GM21423 (cell line): Measurements from ENCODE around the gene STX1A.

Experiments used
- ATAC-seq: cut with Tn5 transposase; IDR thresholded peaks from one replicate; pipeline ENCODE4 v1.9.1; 2021; ENCODE audit warnings: mild to moderate bottlenecking, moderate library complexity; ENCODE audit not compliant: unreplicated experiment

STX1A gene

GRCh38 chr7:73708961-73709549 lies 10.4 kb downstream of the STX1A start:
- no peak for ATAC-seq

DNA sequence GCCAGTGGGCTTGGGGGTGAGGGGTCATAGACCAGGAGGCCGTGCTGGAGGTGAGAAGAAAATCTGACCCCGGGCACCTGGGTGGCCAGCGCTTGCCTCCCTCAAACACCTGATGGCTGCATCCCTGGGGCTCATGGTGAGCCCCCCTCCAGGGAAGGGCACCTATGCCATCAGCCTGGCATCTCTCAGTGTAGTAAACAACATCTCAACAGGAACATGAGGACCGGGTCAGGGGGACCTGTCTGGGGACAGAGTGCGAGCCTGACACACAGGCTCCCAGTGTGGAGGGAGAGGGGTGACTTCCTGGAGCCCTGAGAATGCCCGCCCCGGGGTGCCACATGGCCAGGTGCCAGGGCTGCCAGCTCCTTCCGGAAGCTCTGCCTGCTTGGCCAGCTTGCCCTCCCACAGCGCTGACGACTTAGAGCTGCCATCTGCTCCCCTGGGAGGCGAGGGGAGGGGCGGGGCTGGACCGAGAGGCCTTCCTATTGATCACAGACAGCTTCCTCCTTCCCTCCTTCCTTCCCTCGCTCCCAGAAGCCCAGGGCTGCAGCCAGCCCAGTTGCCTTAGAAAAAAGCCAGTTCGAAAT lies 12.3 kb downstream of the STX1A start:
- ATAC-seq, result no peak

GRCh38 chr7:73706126-73707044 lies 13.1 kb downstream of the STX1A start:
- no peak for ATAC-seq

DNA sequence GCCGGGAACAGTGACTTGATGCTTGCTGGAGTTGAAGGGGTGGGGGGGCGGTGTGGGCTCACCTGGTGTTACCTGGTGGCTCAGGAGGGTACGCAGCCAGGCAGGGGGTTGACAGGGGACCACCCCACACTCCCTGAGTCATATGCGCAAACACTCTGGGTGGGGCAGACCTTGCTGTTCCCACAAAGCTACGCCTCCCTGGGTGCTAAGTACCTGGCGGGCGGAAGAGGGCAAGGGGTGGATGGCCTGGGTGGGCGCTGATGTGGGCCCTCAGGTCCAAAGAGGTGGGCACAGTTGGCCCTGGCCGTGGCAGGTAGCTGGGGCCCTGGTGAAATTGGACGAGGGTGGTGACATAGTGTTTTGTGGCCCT lies 13.9 kb downstream of the STX1A start:
- ATAC-seq, result no peak

DNA sequence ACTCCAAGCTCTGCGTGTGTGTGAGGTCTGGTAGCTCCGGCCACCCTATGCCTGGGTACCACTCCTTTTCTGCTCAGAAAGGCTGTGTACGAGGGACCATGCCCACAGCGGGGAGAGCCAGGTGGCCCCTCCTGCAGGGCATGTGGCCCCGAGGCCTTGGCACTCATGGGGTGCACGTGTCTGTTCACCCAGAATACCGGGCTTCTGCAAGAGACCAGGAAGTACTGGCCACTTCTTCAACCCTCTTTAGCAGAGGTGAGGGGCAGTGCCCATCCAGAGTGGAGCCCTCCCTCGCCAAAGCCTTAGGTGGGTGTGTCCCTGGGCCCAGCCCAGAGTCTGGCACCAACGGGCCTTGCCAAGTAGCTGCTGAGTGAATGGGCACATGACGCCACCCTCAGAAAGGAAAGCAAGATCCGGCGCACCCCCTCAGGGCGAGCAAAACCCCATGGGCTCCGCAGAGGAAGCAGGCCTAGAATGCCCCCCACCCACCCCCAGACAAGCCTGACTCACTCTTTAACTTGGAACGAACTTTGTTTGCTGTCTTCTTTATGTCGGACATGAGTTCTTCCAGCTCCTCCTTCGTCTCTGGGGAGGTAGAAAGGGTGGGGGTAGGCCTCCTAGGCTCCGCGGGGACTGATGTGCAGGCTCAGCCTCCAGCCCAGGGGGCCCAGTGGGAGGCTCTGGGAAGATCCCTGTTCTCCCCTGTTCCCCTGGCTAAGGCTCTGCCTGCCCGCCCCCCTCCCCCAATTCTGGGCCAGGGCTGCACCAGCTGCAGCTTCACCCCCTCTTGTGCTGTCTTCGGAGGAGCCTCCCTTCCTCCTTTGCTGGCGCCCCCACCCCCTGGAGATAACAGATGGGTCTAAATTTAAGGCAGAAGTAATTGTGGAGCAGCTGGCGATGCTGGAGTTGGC lies 14.6 kb downstream of the STX1A start:
- ATAC-seq, result no peak

GRCh38 chr7:73703757-73704639 lies 15.5 kb downstream of the STX1A start:
- ATAC-seq, result no peak

DNA sequence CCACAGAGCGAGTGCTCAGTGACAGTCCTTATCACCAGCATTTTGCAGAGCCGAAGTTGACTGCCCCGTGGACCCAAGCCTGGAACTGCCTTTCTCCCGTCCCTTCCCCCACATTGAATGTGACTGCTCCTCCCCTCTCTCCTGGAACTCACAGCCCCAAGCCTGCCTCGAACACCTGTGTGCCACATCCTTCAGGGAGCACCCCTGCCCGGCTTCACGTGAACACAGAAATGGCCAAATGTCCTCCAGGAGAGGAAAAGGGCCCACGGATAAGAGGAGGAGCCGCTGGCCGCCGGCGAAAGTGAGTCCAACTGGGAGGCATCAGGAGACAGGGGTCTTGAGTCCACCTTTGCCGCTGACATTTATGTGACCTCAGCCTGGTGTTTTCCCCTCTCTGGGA lies 16.2 kb downstream of the STX1A start:
- ATAC-seq, result no peak

GRCh38 chr7:73702665-73703064 lies 16.8 kb downstream of the STX1A start:
- no peak for ATAC-seq

GRCh38 chr7:73702226-73702625 lies 17.2 kb downstream of the STX1A start:
- ATAC-seq, result no peak

DNA sequence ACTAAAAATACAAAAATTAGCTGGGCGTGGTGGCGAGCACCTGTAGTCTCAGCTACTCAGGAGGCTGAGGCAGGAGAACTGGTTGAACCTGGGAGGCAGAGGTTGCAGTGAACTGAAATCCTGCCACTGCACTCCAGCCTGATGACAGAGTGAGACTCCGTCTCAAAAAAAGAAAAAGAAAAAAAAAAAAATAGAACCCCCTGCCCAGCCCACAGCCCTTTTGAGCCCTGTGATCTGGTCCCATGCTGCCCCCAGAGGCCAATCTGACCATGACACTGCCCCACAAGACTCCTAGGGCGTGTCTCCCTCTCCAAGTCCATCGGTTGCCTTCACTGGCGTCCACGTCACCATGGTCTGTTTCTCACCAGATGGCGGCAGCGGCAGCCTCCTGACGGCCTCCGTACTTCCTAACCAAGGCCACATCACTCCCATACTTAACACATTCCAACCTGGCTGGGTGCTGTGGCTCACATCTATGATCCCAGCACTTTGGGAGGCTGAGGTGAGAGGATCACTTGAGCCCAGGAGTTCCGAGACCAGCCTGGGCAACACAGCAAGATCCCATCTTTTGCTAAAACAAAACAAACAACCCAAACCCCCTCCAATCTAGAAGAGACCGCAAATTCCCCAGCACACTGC lies 18.0 kb downstream of the STX1A start:
- no peak for ATAC-seq

DNA sequence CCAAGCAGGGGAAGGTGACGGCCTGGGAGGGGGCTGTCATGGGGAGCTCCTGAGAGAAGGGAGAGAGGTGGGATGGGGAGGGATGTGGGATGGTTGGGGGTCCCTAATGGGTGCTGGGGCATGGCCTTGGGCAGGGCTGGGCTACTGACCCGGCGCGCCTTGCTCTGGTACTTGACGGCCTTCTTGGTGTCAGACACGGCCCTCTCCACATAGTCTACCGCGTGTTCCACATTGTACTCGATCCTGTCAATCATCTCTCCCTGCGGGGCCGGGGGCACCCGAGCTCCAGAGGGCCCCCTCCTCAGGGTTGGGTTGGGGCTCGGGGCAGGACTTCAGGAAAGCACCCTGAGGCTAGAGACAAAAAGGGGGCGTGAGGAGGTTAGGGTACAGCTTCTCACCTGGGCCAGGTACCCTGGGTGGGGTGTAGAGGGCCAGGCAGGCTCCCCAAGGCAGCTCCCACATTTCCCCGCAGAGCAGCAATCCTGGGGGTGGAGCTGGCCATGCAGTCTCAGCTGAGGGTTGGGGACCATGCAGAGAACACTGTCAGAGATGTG lies 18.8 kb downstream of the STX1A start:
- ATAC-seq, result no peak

- ATAC-seq, result no peak
These were observed 19.4 kb downstream of the STX1A start for GRCh38 chr7:73700069-73700423.

DNA sequence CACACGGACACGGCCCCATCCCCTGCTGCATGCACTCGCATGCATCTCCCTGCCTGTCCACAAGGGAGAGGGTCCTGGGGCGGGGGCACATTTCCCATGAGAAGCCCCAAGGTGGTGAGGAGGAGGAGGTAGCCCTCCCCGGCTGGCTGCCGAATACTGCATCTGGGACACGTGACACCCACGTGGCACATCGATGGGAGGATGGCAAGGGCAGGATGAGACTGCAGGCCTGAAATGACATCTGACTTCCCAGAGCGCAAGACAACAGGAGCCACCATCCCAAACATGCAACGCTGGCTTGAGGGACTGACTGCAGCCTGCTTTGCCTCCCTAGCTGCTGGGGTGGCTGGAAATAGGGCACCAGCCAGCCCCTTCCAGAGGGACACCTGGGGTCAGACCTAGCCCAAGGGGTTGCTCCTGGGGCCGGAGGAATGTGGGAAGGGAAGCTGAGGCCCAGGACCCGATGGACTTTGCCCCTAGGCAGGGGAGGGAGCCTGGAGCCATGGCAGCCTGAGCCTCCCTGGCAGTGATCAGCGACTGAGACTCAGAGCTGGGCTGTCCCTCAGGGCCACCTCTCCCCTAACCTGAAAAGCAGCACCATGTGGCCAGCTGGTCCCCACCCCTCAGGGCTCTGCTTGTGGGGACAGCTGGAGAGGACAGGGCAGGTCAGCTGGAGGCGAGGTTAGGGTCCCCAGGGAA lies 19.9 kb downstream of the STX1A start:
- ATAC-seq, result no peak

- no peak for ATAC-seq
These were observed 21.1 kb downstream of the STX1A start for GRCh38 chr7:73698410-73698809.

DNA sequence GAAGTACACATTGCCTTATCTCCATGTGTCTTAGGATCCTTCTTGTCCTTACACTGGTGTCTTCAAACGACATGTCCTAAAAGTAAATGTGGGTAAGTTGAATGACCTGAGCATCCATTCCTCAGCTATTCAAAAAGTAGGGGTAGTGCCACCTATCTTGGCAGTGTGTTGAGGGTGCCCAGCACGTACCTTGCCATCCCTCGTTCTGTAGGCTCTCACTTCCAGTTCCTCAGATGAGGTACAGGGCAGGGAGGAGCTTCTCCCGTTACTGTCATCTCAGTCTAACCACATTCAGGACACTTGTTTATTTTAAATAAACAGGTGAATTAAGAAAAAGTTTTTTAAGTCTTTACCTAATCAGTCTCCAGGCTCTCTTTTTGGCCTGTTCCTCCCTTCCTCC lies 23.1 kb downstream of the STX1A start:
- ATAC-seq, result no peak

GRCh38 chr7:73690646-73691045 lies 28.8 kb downstream of the STX1A start:
- ATAC-seq, result no peak

- ATAC-seq, result no peak
These were observed 31.2 kb downstream of the STX1A start for GRCh38 chr7:73688288-73688687.

DNA sequence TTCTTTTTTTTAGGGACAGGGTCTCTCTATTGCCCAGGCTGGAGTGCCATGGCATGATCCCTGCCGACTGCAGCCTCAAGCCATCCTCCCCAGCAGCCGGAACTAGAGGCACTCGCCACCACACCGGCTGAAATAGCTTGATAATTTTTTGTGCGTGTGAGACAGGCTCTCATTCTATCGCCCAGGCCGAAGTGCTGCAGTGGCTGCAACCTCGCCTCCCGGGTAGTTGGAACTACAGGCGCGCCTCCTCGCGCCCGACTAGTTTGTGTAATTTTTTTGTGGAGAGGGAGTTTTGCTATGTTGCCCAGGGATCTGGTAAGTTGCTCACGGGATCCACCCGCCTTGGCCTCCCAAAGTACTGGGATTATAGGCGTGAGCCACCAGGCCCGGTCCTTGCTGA lies 34.2 kb downstream of the STX1A start:
- ATAC-seq, result no peak
